ENCODE results near the gene NOL7.

NOL7 gene

GRCh38 chr6:13579911-13580310 lies 35.2 kb upstream of the NOL7 start:
- no peaks in the 10 kb centered on the region for H3K9me2 ChIP-seq (ENCODE audit: low read depth, low read length)
- no peaks in the 10 kb centered on the region for H3K9me3 ChIP-seq (ENCODE audit: low read length)
- no peaks in the 10 kb centered on the region for H4K20me1 ChIP-seq (ENCODE audit: insufficient read depth, low read length)
- H3K79me2 ChIP-seq (ENCODE audit: insufficient read depth, low read length): no peaks in the 10 kb centered on the region
- H3K27me3 ChIP-seq (ENCODE audit: insufficient read depth, low read length): no peaks in the 10 kb centered on the region
- no peak overlapping the region for H3K27ac ChIP-seq (ENCODE audit: low read depth, low read length, poor library complexity, severe bottlenecking)
- H3K4me1 ChIP-seq (ENCODE audit: insufficient read depth, low read length, severe bottlenecking): peaks cover 9% of the 10 kb centered on the region
- no peak overlapping the region for H2AFZ ChIP-seq (ENCODE audit: low read length)
- H3F3A ChIP-seq (ENCODE audit: insufficient read depth, low read length): no peaks in the 10 kb centered on the region
- peaks cover 34% of the 10 kb centered on the region for H3K36me3 ChIP-seq (ENCODE audit: insufficient read depth, low read length)
- no peak overlapping the region for H3K4me2 ChIP-seq (ENCODE audit: low read length)
- TF ChIP-seq CTCF (IDR thresholded peaks at IDR 0.05; ENCODE audit: low read length) (no peak), EZH2 (IDR thresholded peaks at IDR 0.05; ENCODE audit: borderline replicate concordance, low read length) (no peak)
- no peak overlapping the region for H3K9ac ChIP-seq (ENCODE audit: low read length)
- H3K4me3 ChIP-seq (ENCODE audit: low read depth, low read length, poor library complexity, severe bottlenecking): no peak overlapping the region

GRCh38 chr6:13581700-13582229 lies 33.4 kb upstream of the NOL7 start:
- H3K27ac ChIP-seq (ENCODE audit: low read depth, low read length, poor library complexity, severe bottlenecking): no peak overlapping the region
- H3K9me3 ChIP-seq (ENCODE audit: low read length): no peaks in the 10 kb centered on the region
- H3K4me2 ChIP-seq (ENCODE audit: low read length): no peak overlapping the region
- H3K4me1 ChIP-seq (ENCODE audit: insufficient read depth, low read length, severe bottlenecking): no peaks in the 10 kb centered on the region
- no peak for TF ChIP-seq CTCF (IDR thresholded peaks at IDR 0.05; ENCODE audit: low read length)
- H4K20me1 ChIP-seq (ENCODE audit: insufficient read depth, low read length): no peaks in the 10 kb centered on the region
- peaks cover 35% of the 10 kb centered on the region for H3K36me3 ChIP-seq (ENCODE audit: insufficient read depth, low read length)
- no peaks in the 10 kb centered on the region for H3K9me2 ChIP-seq (ENCODE audit: low read depth, low read length)
- no peaks in the 10 kb centered on the region for H3K27me3 ChIP-seq (ENCODE audit: insufficient read depth, low read length)
- H3K79me2 ChIP-seq (ENCODE audit: insufficient read depth, low read length): no peaks in the 10 kb centered on the region
- no peak overlapping the region for H3K9ac ChIP-seq (ENCODE audit: low read length)
- H2AFZ ChIP-seq (ENCODE audit: low read length): no peak overlapping the region
- no peak overlapping the region for H3K4me3 ChIP-seq (ENCODE audit: low read depth, low read length, poor library complexity, severe bottlenecking)
- no peaks in the 10 kb centered on the region for H3F3A ChIP-seq (ENCODE audit: insufficient read depth, low read length)

GRCh38 chr6:13586603-13587542 lies 28.3 kb upstream of the NOL7 start:
- Histone ChIP-seq H3K4me1 (ENCODE audit: insufficient read depth, low read length, severe bottlenecking) (no peaks in the 10 kb centered on the region), H2AFZ (ENCODE audit: low read length) (no peak overlapping the region), H3K9me2 (ENCODE audit: low read depth, low read length) (no peaks in the 10 kb centered on the region), H3K9me3 (ENCODE audit: low read length) (no peaks in the 10 kb centered on the region), H4K20me1 (ENCODE audit: insufficient read depth, low read length) (no peaks in the 10 kb centered on the region), H3K36me3 (ENCODE audit: insufficient read depth, low read length) (peaks cover 46% of the 10 kb centered on the region), H3K27me3 (ENCODE audit: insufficient read depth, low read length) (no peaks in the 10 kb centered on the region), H3K79me2 (ENCODE audit: insufficient read depth, low read length) (no peaks in the 10 kb centered on the region), H3K9ac (ENCODE audit: low read length) (no peak overlapping the region), H3K4me3 (ENCODE audit: low read depth, low read length, poor library complexity, severe bottlenecking) (no peak overlapping the region), H3F3A (ENCODE audit: insufficient read depth, low read length) (no peaks in the 10 kb centered on the region), H3K4me2 (ENCODE audit: low read length) (no peak overlapping the region), H3K27ac (ENCODE audit: low read depth, low read length, poor library complexity, severe bottlenecking) (no peak overlapping the region)
- TF ChIP-seq CTCF (IDR thresholded peaks at IDR 0.05; ENCODE audit: low read length): no peak
